Measurements from ENCODE around the gene RASA2. TPM values are rescaled to one million over a fixed set of nuclear protein-coding genes. Genes with fewer than 3 reads are reported as not detected.
"Not testable (repeated sequence)": the region's sequence is repeated elsewhere in the genome, so short reads cannot be mapped to it uniquely, and the experiment has no call there.

The RASA2 gene
- total RNA-seq, 4 donors from 2014 or later, result 22.3 to 43.7 (median 33.6) TPM

DNA sequence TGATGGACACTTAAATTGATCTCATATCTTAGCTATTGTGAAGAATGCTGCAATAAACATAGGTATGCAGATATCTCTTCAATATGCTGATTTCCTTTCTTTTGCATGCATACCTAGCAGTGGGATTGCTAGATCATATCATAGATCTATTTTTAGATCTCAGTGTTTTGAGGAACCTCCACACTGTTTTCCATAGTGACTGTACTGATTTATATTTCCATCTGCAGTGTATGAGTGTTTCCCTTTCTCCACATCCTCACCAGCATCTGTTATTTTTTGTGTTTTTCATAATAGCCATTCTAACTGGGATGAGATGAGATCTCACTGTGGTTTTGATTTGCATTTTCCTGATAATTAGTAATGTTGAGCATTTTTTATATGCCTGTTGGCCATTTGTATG is 17.1 kb upstream of the RASA2 start:
- no peak for DNase-seq
- H3K4me1 ChIP-seq, result no peaks in the 10 kb centered on the region
- no peak overlapping the region for H3K27ac ChIP-seq
- H3K9me3 ChIP-seq, result no peaks in the 10 kb centered on the region
- H3K4me3 ChIP-seq, result no peak overlapping the region
- H3K36me3 ChIP-seq, result no peaks in the 10 kb centered on the region
- no peaks in the 10 kb centered on the region for H3K27me3 ChIP-seq
- TF ChIP-seq, protein P1, sequence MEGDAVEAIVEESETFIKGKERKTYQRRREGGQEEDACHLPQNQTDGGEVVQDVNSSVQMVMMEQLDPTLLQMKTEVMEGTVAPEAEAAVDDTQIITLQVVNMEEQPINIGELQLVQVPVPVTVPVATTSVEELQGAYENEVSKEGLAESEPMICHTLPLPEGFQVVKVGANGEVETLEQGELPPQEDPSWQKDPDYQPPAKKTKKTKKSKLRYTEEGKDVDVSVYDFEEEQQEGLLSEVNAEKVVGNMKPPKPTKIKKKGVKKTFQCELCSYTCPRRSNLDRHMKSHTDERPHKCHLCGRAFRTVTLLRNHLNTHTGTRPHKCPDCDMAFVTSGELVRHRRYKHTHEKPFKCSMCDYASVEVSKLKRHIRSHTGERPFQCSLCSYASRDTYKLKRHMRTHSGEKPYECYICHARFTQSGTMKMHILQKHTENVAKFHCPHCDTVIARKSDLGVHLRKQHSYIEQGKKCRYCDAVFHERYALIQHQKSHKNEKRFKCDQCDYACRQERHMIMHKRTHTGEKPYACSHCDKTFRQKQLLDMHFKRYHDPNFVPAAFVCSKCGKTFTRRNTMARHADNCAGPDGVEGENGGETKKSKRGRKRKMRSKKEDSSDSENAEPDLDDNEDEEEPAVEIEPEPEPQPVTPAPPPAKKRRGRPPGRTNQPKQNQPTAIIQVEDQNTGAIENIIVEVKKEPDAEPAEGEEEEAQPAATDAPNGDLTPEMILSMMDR (IDR thresholded peaks at IDR 0.05), result no peak
- no peak for TF ChIP-seq POLR2A (IDR thresholded peaks at IDR 0.05)

DNA sequence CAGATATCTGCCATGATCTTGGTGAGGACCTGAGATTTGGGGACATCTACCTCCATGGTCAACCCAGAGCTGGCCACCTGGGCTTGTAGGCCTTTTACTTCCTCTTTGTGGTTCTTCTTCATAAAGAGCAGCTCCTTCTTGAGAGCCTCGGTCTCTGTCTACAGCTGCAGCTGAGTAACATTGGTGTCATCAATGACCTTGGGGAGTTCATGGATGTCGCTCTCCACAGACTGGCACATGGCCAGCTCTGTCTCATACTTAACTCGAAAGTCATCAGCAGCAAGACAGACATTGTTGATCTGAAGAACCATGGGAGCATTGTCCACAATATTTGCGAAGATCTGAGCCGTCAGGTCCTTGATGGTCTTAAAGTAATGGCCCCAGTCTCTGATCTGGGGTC is 15.7 kb upstream of the RASA2 start:
- Histone ChIP-seq H3K9me3 (no peaks in the 10 kb centered on the region), H3K27me3 (no peaks in the 10 kb centered on the region), H3K4me1 (no peaks in the 10 kb centered on the region), H3K4me3 (no peak overlapping the region), H3K27ac (no peak overlapping the region), H3K36me3 (no peaks in the 10 kb centered on the region)
- no peak for DNase-seq
- TF ChIP-seq POLR2A (IDR thresholded peaks at IDR 0.05), result no peak
- TF ChIP-seq, protein P1 (IDR thresholded peaks at IDR 0.05), result no peak

GRCh38 chr3:141476033-141476432 is 10.8 kb upstream of the RASA2 start:
- peak in 2 of 3 donors; percentile 47 to 83 for DNase-seq
- H3K27me3 ChIP-seq, result no peaks in the 10 kb centered on the region
- TF ChIP-seq, protein P1 (IDR thresholded peaks at IDR 0.05), result no peak
- TF ChIP-seq POLR2A (IDR thresholded peaks at IDR 0.05), result no peak

DNA sequence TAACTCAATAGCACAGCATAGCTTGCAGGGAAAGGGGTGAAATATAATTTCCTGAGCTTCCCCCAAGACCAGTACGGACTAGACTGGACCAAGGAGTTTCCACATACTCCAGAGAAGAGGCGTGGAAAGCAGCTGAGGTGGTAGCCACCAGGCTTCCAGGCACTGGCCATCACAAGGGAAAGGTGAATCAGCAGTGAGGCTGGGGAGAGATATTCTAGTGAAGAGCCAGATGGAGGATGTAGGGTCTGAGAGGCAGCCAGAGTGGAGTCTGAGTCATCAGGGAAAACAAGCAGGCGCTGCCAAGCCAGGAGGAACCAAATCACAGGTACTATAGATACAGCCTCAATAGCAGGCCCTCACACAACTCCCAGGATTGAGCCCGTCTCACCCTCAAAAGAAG is 9.6 kb upstream of the RASA2 start:
- H3K9me3 ChIP-seq, result no peaks in the 10 kb centered on the region
- H3K4me1 ChIP-seq, result peaks cover 0 to 4% (median 0%) of the 10 kb centered on the region in 4 donors
- no peak overlapping the region for H3K27ac ChIP-seq
- no peaks in the 10 kb centered on the region for H3K36me3 ChIP-seq
- TF ChIP-seq, protein P1 (IDR thresholded peaks at IDR 0.05), result no peak
- TF ChIP-seq POLR2A (IDR thresholded peaks at IDR 0.05), result no peak
- H3K4me3 ChIP-seq, result no peak overlapping the region
- DNase-seq, result no peak
- no peaks in the 10 kb centered on the region for H3K27me3 ChIP-seq

More at GRCh38 chr3:141476033-141476432, 10.8 kb upstream of the RASA2 start:
- Histone ChIP-seq H3K9me3 (no peaks in the 10 kb centered on the region), H3K27ac (no peak overlapping the region), H3K36me3 (no peaks in the 10 kb centered on the region), H3K4me3 (no peak overlapping the region), H3K4me1 (peaks cover 0 to 4% (median 0%) of the 10 kb centered on the region in 4 donors)

DNA sequence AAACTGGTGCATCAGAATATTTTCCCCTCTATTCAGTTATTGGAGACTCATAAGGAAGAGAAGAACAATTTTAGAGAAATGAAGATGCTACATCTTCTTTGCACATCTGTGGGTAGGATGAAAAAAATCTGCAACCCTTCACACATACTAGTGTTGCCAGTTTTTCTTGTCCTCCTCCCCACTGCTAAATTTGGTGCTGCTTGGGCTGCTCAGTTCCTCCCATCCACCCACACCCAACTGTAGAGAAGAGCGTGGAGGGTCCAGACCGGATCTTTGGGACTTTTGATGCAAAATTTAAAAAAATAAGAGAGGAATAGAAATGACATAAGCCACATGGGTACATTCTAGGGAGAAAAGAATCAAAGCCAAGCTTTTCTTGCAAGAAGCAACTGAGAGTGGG is 8.7 kb upstream of the RASA2 start:
- Histone ChIP-seq H3K27me3 (no peaks in the 10 kb centered on the region), H3K4me3 (no peak overlapping the region), H3K27ac (no peak overlapping the region), H3K4me1 (peaks cover 0 to 4% (median 0%) of the 10 kb centered on the region in 4 donors), H3K36me3 (no peaks in the 10 kb centered on the region), H3K9me3 (no peaks in the 10 kb centered on the region)
- TF ChIP-seq POLR2A (IDR thresholded peaks at IDR 0.05), result no peak
- TF ChIP-seq, protein P1 (IDR thresholded peaks at IDR 0.05), result no peak
- DNase-seq, result no peak

- H3K4me1 ChIP-seq, H3K4me3 ChIP-seq, H3K9me3 ChIP-seq, DNase-seq, H3K36me3 ChIP-seq, H3K27me3 ChIP-seq, H3K27ac ChIP-seq: not testable (repeated sequence)
Observed at GRCh38 chr3:141478840-141479239, 8.0 kb upstream of the RASA2 start.
